Hepatocyte (in vitro differentiated cells): ENCODE measurements around the gene MYH11. TPM values are rescaled to one million over a fixed set of nuclear protein-coding genes. Genes with fewer than 3 reads are reported as not detected.

Experiments
- DNase-seq: peaks from one replicate; pipeline ENCODE4 v3.0.0-alpha.2; 2016; ENCODE audit warnings: low spot score
- H2AFZ ChIP-seq: fragments of 200-600 bp; sonication (generic); 2 replicates; pipeline ENCODE4 v1.6.0; 2016; ENCODE audit warnings: antibody characterized with exemption, mild to moderate bottlenecking
- H3K27ac ChIP-seq: fragments of 200-600 bp; sonication (generic); 2 replicates; pipeline ENCODE4 v1.5.1; 2016; ENCODE audit warnings: mild to moderate bottlenecking
- H3K27me3 ChIP-seq: fragments of 200-600 bp; sonication (generic); 2 replicates; pipeline ENCODE4 v1.6.1; 2016
- H3K36me3 ChIP-seq: fragments of 200-600 bp; sonication (generic); replicated peaks from 2 replicates; pipeline ENCODE4 v1.5.1; 2016; ENCODE audit warnings: low read depth; ENCODE audit not compliant: insufficient read depth
- H3K4me1 ChIP-seq: fragments of 200-600 bp; sonication (generic); 2 replicates; pipeline ENCODE4 v1.5.1; 2016; ENCODE audit warnings: mild to moderate bottlenecking, moderate library complexity; ENCODE audit not compliant: insufficient read depth
- H3K4me2 ChIP-seq: fragments of 200-600 bp; sonication (generic); 2 replicates; pipeline ENCODE4 v1.6.0; 2016
- H3K4me3 ChIP-seq: fragments of 200-600 bp; sonication (generic); 2 replicates; pipeline ENCODE4 v1.5.1; 2016; ENCODE audit warnings: mild to moderate bottlenecking
- H3K79me2 ChIP-seq: fragments of 200-600 bp; sonication (generic); 2 replicates; pipeline ENCODE4 v1.6.0; 2017; ENCODE audit warnings: mild to moderate bottlenecking
- H3K9me2 ChIP-seq: fragments of 200-600 bp; sonication (generic); replicated peaks from 2 replicates; pipeline ENCODE4 v1.6.0; 2017; ENCODE audit warnings: mild to moderate bottlenecking; ENCODE audit not compliant: insufficient read depth
- H3K9me3 ChIP-seq: fragments of 200-600 bp; sonication (generic); 2 replicates; pipeline ENCODE4 v1.5.1; 2016; ENCODE audit warnings: low read depth, mild to moderate bottlenecking
- H4K20me1 ChIP-seq: fragments of 200-600 bp; sonication (generic); 2 replicates; pipeline ENCODE4 v1.6.0; 2016; ENCODE audit warnings: mild to moderate bottlenecking; ENCODE audit not compliant: insufficient read depth, poor library complexity, severe bottlenecking
- EZH2 ChIP-seq: fragments of 200-600 bp; sonication (generic); IDR thresholded peaks from 2 replicates; pipeline ENCODE4 v1.6.1; 2016; ENCODE audit warnings: antibody characterized with exemption, mild to moderate bottlenecking, borderline replicate concordance
- EZH2phosphoT487 ChIP-seq: fragments of 200-600 bp; sonication (generic); IDR thresholded peaks from one replicate; pipeline ENCODE4 v1.6.1; 2018; ENCODE audit warnings: antibody characterized with exemption, mild to moderate bottlenecking, low read depth, moderate library complexity; ENCODE audit not compliant: unreplicated experiment, severe bottlenecking
- whole genome bisulfite sequencing: methylation state at CpG from one replicate; pipeline ENCODE4 v1.1.6; 2016; ENCODE audit warnings: low lambda C conversion rate; ENCODE audit errors: missing lambda C conversion rate; 5-methylcytosine and 5-hydroxymethylcytosine counted together
- polyA plus RNA-seq: library from polyadenylated mRNA; unstranded; fragments of >200 nt; fragmentation: Nextera tagmentation; extraction: Ambion mirVana; gene quantifications from 2 replicates; pipeline ENCODE4 v1.2.1, GENCODE V29; 2016
- total RNA-seq: library from RNA; depleted of rRNA; stranded (reverse); fragments of >200 nt; gene quantifications from 2 replicates; pipeline ENCODE4 v1.2.3, GENCODE V29; 2014
- TF ChIP-seq, protein P1 (sequence below): fragments of 200-600 bp; sonication (generic); IDR thresholded peaks from 2 replicates; pipeline ENCODE4 v1.5.1; 2016; ENCODE audit warnings: antibody characterized with exemption, mild to moderate bottlenecking; ENCODE audit not compliant: poor library complexity

The MYH11 gene
- total and polyA plus RNA-seq, 2 experiments from 2014 or later: 0.59 to 5.9 TPM

DNA sequence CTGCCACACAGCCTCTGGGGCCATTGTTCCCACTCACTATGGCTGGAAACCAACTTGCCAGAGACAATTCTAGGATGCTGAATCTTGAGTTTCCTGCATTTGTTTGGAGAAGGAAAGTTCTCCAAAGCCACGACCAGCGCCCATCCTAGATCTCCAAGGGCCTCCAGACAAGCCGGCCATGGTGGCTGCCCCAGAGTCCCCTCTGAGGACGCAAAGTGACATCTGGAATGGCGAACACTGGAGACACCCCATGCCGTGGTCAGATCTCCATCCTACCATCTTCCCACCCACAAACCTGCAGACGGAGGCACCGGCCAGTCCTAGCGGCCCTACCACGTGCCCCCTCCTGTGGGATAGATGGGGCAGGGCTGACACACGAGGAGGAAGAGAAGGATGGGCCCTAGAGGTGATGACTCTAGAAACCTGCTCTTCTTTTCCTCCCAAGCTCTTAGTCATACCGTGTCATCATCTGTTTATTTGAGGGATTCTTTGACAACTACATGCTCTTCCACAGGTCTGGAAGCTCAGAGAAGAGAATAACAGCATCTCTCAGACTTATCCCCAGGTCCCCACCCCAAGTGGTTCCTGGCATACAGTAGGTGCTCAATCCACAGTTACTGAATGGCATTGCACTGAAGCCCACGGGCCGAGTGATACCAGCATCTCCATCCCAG lies 71.3 kb downstream of the MYH11 start:
- H3K27me3 ChIP-seq: no peaks in the 10 kb centered on the region
- 81% methylated on average over 14 of the region's 14 CpGs for WGBS
- no peak overlapping the region for H2AFZ ChIP-seq

DNA sequence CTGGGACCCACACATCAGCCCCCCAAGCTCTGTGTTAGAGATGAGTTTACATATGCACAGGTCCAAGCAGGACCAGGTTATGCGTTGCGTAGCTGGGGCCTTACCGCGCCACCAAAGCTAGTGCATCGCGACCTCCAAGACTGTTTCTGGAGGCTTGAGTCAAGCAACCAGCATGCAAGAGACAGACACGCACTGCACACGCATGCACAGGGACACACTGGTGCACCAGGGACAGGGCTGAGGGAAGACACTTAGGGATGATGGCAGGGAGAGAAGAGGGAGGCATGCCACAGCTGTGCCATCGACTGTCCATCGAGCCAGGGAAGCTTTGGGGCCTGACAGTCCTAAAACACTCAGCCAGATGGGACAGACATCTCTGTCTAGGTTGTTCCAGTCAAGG lies 72.8 kb downstream of the MYH11 start:
- no peak overlapping the region for H2AFZ ChIP-seq

More for the DNA sequence above, 71.3 kb downstream of the MYH11 start:
- Histone ChIP-seq H3K9me2 (no peaks in the 10 kb centered on the region), H3K9me3 (no peaks in the 10 kb centered on the region), H3K4me2 (no peak overlapping the region), H4K20me1 (no peaks in the 10 kb centered on the region), H3K4me1 (no peaks in the 10 kb centered on the region), H3K36me3 (no peaks in the 10 kb centered on the region), H3K79me2 (no peaks in the 10 kb centered on the region), H3K4me3 (no peak overlapping the region), H3K27ac (no peak overlapping the region)
- no peak for TF ChIP-seq EZH2
- no peak for TF ChIP-seq EZH2phosphoT487
- TF ChIP-seq, protein P1, sequence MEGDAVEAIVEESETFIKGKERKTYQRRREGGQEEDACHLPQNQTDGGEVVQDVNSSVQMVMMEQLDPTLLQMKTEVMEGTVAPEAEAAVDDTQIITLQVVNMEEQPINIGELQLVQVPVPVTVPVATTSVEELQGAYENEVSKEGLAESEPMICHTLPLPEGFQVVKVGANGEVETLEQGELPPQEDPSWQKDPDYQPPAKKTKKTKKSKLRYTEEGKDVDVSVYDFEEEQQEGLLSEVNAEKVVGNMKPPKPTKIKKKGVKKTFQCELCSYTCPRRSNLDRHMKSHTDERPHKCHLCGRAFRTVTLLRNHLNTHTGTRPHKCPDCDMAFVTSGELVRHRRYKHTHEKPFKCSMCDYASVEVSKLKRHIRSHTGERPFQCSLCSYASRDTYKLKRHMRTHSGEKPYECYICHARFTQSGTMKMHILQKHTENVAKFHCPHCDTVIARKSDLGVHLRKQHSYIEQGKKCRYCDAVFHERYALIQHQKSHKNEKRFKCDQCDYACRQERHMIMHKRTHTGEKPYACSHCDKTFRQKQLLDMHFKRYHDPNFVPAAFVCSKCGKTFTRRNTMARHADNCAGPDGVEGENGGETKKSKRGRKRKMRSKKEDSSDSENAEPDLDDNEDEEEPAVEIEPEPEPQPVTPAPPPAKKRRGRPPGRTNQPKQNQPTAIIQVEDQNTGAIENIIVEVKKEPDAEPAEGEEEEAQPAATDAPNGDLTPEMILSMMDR: no peak
- no peak for DNase-seq

DNA sequence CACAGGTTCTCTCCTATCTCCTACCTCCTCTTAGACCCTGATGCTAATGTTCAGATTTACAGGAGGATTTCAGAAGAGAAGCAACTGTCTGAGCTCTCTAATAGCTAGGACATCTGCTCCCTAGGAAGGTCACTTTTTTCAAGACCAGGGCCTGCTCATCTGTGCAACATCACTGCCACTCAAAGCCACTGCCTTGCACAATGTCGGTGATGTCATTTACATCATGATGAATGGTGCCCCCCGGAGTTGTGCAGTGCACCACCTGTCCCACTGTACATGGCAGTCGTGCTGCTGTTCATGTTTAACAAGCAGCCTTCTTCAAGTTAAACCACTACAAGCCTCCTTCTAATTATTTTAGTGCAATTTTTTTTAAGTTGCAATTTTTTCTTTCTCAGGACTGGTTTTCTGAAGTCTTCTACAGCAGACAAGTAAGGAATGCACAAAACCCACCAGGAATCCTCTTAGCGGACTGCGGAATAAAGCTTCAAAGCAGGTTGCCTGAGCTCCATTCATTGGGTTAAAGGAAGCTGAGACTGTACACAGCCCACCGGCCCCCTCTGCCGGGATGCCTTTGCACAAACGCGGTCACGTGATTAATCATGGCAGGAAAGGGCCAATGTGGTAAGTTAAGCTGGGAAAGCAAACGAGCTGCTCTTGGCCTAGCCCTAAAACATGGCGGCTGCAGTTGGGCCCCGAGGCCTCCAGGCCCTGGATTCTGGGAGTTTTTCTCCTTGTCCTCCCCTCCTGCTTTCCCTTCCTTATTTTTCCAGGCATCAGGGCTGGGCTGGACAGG lies 74.1 kb downstream of the MYH11 start:
- H3K4me1 ChIP-seq: no peaks in the 10 kb centered on the region
- no peak overlapping the region for H3K4me2 ChIP-seq
- H3K9me2 ChIP-seq: no peaks in the 10 kb centered on the region
- no peaks in the 10 kb centered on the region for H3K79me2 ChIP-seq
- no peak overlapping the region for H2AFZ ChIP-seq
- H3K27ac ChIP-seq: no peak overlapping the region
- TF ChIP-seq EZH2: no peak
- no peak for TF ChIP-seq EZH2phosphoT487
- TF ChIP-seq, protein P1: no peak
- H3K27me3 ChIP-seq: no peaks in the 10 kb centered on the region
- no peak overlapping the region for H3K4me3 ChIP-seq
- no peaks in the 10 kb centered on the region for H4K20me1 ChIP-seq
- no peaks in the 10 kb centered on the region for H3K9me3 ChIP-seq
- DNase-seq: no peak
- no peaks in the 10 kb centered on the region for H3K36me3 ChIP-seq
- WGBS: 81% methylated on average over 13 of the region's 13 CpGs

More for the DNA sequence above, 72.8 kb downstream of the MYH11 start:
- Histone ChIP-seq H3K4me1 (no peaks in the 10 kb centered on the region), H3K4me2 (no peak overlapping the region), H3K27ac (no peak overlapping the region), H3K36me3 (no peaks in the 10 kb centered on the region), H3K79me2 (no peaks in the 10 kb centered on the region), H3K4me3 (no peak overlapping the region), H3K9me2 (no peaks in the 10 kb centered on the region), H4K20me1 (no peaks in the 10 kb centered on the region), H3K9me3 (no peaks in the 10 kb centered on the region), H3K27me3 (no peaks in the 10 kb centered on the region)
- DNase-seq: no peak
- TF ChIP-seq EZH2phosphoT487 (no peak), EZH2 (no peak)
- TF ChIP-seq, protein P1: no peak
- 98% methylated on average over 10 of the region's 10 CpGs for WGBS
